Measurements from ENCODE around the gene MED27. TPM values are rescaled to one million over a fixed set of nuclear protein-coding genes. Genes with fewer than 3 reads are reported as not detected.

MED27 gene
- total and polyA plus RNA-seq, 2 of the 4 experiments (the other 2 are of a cell fraction) = 50.2 to 63.4 TPM

DNA sequence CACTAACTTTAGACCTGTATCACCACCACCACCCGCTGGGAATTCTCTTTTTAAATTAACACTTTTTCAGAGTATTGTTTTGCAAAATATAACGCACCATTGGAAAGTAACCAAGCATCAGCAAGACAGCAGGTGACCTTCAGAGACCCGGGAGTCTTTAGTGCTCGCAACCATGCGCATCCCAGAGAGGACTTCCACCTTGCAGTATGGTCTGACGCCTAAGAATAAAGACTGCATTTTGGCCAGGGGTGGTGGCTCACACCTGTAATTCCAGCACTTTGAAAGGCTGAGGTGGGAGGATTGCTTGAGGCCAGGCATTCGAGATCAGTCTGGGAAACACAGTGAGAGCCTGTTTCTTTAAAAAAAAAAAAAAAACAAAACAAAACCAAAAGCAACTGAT lies 113.8 kb downstream of the MED27 start:
- H4K8ac ChIP-seq (ENCODE audit: low read depth in 2 of 2, low read length in 2 of 2) = no peak overlapping the region
- intact Hi-C loops (cut with micrococcal nuclease) (no loop called here), in situ Hi-C loops (cut with MboI; ENCODE audit: low sequenced_read_pairs) (no loop called here), dilution Hi-C loops (cut with HindIII; ENCODE audit: low sequenced_read_pairs, unreplicated experiment) (no loop called here)
- no TSS peak for BruUV-seq (replicated peaks)
- ATAC-seq (ENCODE audit: low read depth) (no peak), DNase-seq (no peak)
- H2AFZ ChIP-seq (replicated peaks; ENCODE audit: low read length, poor library complexity) = no peak overlapping the region
- H3K79me1 ChIP-seq (ENCODE audit: low read depth in 1 of 2, low read length in 2 of 2) = peaks cover 19 to 27% of the 10 kb centered on the region in 2 experiments; a peak in 3 of 4 replicates
- H2BK120ac ChIP-seq (ENCODE audit: low read depth, low read length) = no peak overlapping the region
- no peak overlapping the region for H2BK5ac ChIP-seq (ENCODE audit: low read depth, low read length, poor library complexity, severe bottlenecking)
- no peak overlapping the region for H3K4me3 ChIP-seq (ENCODE audit: insufficient read depth, low read depth, low read length)
- peaks cover 13% of the 10 kb centered on the region; the same call in 1 of the 2 replicates for H4K20me1 ChIP-seq (ENCODE audit: insufficient read depth, low read length)
- H3K4ac ChIP-seq (ENCODE audit: low read depth, low read length) = no peak overlapping the region
- no peak overlapping the region for H2BK15ac ChIP-seq (ENCODE audit: low read depth, low read length)
- no peak overlapping the region for H2AK5ac ChIP-seq (ENCODE audit: low read depth, low read length)
- no peak overlapping the region for H3K23ac ChIP-seq (ENCODE audit: low read depth, low read length)
- H3K18ac ChIP-seq (ENCODE audit: low read depth, low read length) = no peak overlapping the region
- no peaks in the 10 kb centered on the region for H3K9me1 ChIP-seq (ENCODE audit: insufficient read depth, low read length)
- H3K4me1 ChIP-seq (ENCODE audit: control insufficient read depth, insufficient read depth, low read length) = no peaks in the 10 kb centered on the region
- ChIA-PET POLR2A (ENCODE audit: unreplicated experiment) (interaction anchor here (0.6 kb wide), 1 partner anchor 194 kb away, joined by 3 read pairs; no protein-coding TSS in a partner anchor), CTCF (interaction anchor here (0.6 to 1.0 kb wide), 2 partner anchors 14 to 43 kb away, joined by 3 read pairs; no protein-coding TSS in a partner anchor)
- H3K9ac ChIP-seq (ENCODE audit: low read depth, low read length) = no peak overlapping the region
- no peak overlapping the region for H2AK9ac ChIP-seq (replicated peaks; ENCODE audit: low read depth, low read length, poor library complexity)
- no peak overlapping the region for H3K4me2 ChIP-seq (ENCODE audit: low read depth, low read length)
- TF ChIP-seq, protein P1, sequence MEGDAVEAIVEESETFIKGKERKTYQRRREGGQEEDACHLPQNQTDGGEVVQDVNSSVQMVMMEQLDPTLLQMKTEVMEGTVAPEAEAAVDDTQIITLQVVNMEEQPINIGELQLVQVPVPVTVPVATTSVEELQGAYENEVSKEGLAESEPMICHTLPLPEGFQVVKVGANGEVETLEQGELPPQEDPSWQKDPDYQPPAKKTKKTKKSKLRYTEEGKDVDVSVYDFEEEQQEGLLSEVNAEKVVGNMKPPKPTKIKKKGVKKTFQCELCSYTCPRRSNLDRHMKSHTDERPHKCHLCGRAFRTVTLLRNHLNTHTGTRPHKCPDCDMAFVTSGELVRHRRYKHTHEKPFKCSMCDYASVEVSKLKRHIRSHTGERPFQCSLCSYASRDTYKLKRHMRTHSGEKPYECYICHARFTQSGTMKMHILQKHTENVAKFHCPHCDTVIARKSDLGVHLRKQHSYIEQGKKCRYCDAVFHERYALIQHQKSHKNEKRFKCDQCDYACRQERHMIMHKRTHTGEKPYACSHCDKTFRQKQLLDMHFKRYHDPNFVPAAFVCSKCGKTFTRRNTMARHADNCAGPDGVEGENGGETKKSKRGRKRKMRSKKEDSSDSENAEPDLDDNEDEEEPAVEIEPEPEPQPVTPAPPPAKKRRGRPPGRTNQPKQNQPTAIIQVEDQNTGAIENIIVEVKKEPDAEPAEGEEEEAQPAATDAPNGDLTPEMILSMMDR (conservative IDR thresholded peaks at IDR 0.05; ENCODE audit: low read depth, low read length) = no peak
- no peak for TF ChIP-seq RAD21 (IDR thresholded peaks at IDR 0.05; ENCODE audit: low read length)
- no peak for TF ChIP-seq MAZ (IDR thresholded peaks at IDR 0.05; ENCODE audit: borderline replicate concordance, low read depth, low read length)
- H3K9me3 ChIP-seq (ENCODE audit: control insufficient read depth, insufficient read depth, low read length) = no peaks in the 10 kb centered on the region
- no peak overlapping the region for H3K14ac ChIP-seq (replicated peaks; ENCODE audit: low read depth, low read length)
- no peak overlapping the region for H4K5ac ChIP-seq (ENCODE audit: low read depth, low read length)
- H4K91ac ChIP-seq (ENCODE audit: insufficient read depth, low read depth, low read length) = no peak overlapping the region
- no peak overlapping the region for H3K27ac ChIP-seq (ENCODE audit: insufficient read depth, low read length)
- no peaks in the 10 kb centered on the region for H3K27me3 ChIP-seq (ENCODE audit: control insufficient read depth, insufficient read depth, low read length)
- no peak overlapping the region for H3K56ac ChIP-seq (ENCODE audit: extremely low read depth, insufficient read depth, low read length)
- H3K36me3 ChIP-seq (ENCODE audit: control insufficient read depth, insufficient read depth, low read length) = no peaks in the 10 kb centered on the region
- 20% methylated on average over 1 of the region's 7 CpGs; no CpG with 5 or more reads in 1 of the 2 experiments for WGBS, 2 experiments (ENCODE audit: extremely low coverage in 2 of 2, insufficient read length in 1 of 2)
- H2BK20ac ChIP-seq (ENCODE audit: low read depth, low read length) = no peak overlapping the region
